Trophoblast cell (in vitro differentiated cells and primary cell): ENCODE results near the gene RELB.
A peak's percentile ranks its signal among the peaks of the same experiment; 100 is the strongest.

Experiments used
- DNase-seq, 2 donors: peaks; one replicate each; pipeline ENCODE4 v3.0.0-alpha.2; 2016
- H2AFZ ChIP-seq: 2 replicates; pipeline ENCODE4 v1.6.1; 2013; ENCODE audit warnings: low read length, moderate library complexity, mild to moderate bottlenecking; ENCODE audit not compliant: insufficient read depth, poor library complexity
- H2AK5ac ChIP-seq: 2 replicates; pipeline ENCODE4 v1.6.1; 2013; ENCODE audit warnings: mild to moderate bottlenecking, low read length
- H2BK120ac ChIP-seq: 2 replicates; pipeline ENCODE4 v1.6.1; 2013; ENCODE audit warnings: low read length, mild to moderate bottlenecking, moderate library complexity; ENCODE audit not compliant: insufficient read depth, poor library complexity
- H2BK12ac ChIP-seq: 2 replicates; pipeline ENCODE4 v1.6.1; 2013; ENCODE audit warnings: mild to moderate bottlenecking, low read length, moderate library complexity
- H2BK5ac ChIP-seq: 2 replicates; pipeline ENCODE4 v1.6.1; 2013; ENCODE audit warnings: low read length, low read depth, moderate library complexity, mild to moderate bottlenecking; ENCODE audit not compliant: poor library complexity
- H3K14ac ChIP-seq: 2 replicates; pipeline ENCODE4 v1.6.1; 2013; ENCODE audit warnings: mild to moderate bottlenecking, low read length
- H3K18ac ChIP-seq: 2 replicates; pipeline ENCODE4 v1.6.1; 2013; ENCODE audit warnings: mild to moderate bottlenecking, low read length
- H3K23ac ChIP-seq: 2 replicates; pipeline ENCODE4 v1.6.1; 2013; ENCODE audit warnings: low read length
- H3K27ac ChIP-seq: 2 replicates; pipeline ENCODE4 v1.5.1; 2013; ENCODE audit warnings: low read depth, mild to moderate bottlenecking, inconsistent platforms, low read length, moderate library complexity
- H3K27me3 ChIP-seq: 2 replicates; pipeline ENCODE4 v1.6.1; 2013; ENCODE audit warnings: inconsistent platforms, mild to moderate bottlenecking, low read length, moderate library complexity; ENCODE audit not compliant: insufficient read depth
- H3K36me3 ChIP-seq, 2 experiments: 1 replicate in 1 of 2; 2 replicates in 1 of 2; pipeline ENCODE4 v1.6.1; 2013; ENCODE audit warnings: low read length in 2 of 2, mild to moderate bottlenecking in 2 of 2, moderate library complexity in 1 of 2; ENCODE audit not compliant: insufficient read depth in 2 of 2, control insufficient read depth in 1 of 2
- H3K4ac ChIP-seq: 2 replicates; pipeline ENCODE4 v1.6.1; 2013; ENCODE audit warnings: low read depth, mild to moderate bottlenecking, low read length, moderate library complexity
- H3K4me1 ChIP-seq, 2 experiments: 1 replicate in 1 of 2; 2 replicates in 1 of 2; pipeline ENCODE4 v1.6.1; 2013; ENCODE audit warnings: low read length in 2 of 2, mild to moderate bottlenecking in 2 of 2, moderate library complexity in 1 of 2; ENCODE audit not compliant: insufficient read depth in 2 of 2, control insufficient read depth in 1 of 2
- H3K4me2 ChIP-seq: 2 replicates; pipeline ENCODE4 v1.6.1; 2013; ENCODE audit warnings: inconsistent platforms, mild to moderate bottlenecking, low read length, moderate library complexity
- H3K4me3 ChIP-seq: 2 replicates; pipeline ENCODE4 v1.5.1; 2013; ENCODE audit warnings: mild to moderate bottlenecking, low read depth, low read length, inconsistent platforms
- H3K79me1 ChIP-seq: one replicate; pipeline ENCODE4 v1.6.1; 2013; ENCODE audit warnings: low read length
- H3K79me2 ChIP-seq: 2 replicates; pipeline ENCODE4 v1.6.1; 2013; ENCODE audit warnings: low read length, mild to moderate bottlenecking; ENCODE audit not compliant: control insufficient read depth, insufficient read depth, poor library complexity
- H3K9ac ChIP-seq: 2 replicates; pipeline ENCODE4 v1.6.1; 2013; ENCODE audit warnings: mild to moderate bottlenecking, low read length
- H3K9me3 ChIP-seq: 2 replicates; pipeline ENCODE4 v1.6.1; 2013; ENCODE audit warnings: low read depth, mild to moderate bottlenecking, control low read depth, inconsistent platforms, low read length; ENCODE audit not compliant: insufficient read depth
- H4K12ac ChIP-seq: 2 replicates; pipeline ENCODE4 v1.6.1; 2013; ENCODE audit warnings: low read depth, mild to moderate bottlenecking, low read length, moderate library complexity
- H4K8ac ChIP-seq: 2 replicates; pipeline ENCODE4 v1.6.1; 2013; ENCODE audit warnings: low read depth, mild to moderate bottlenecking, low read length, moderate library complexity
- H4K91ac ChIP-seq: one replicate; pipeline ENCODE4 v1.6.1; 2013; ENCODE audit warnings: low read depth, mild to moderate bottlenecking, low read length, moderate library complexity
- WGBS: extraction: QIAGEN DNeasy Blood & Tissue Kit; methylation state at CpG from one replicate; pipeline ENCODE4 v1.1.7; 2013; ENCODE audit warnings: missing lambda C conversion rate; ENCODE audit not compliant: insufficient read length, insufficient coverage; ENCODE audit errors: extremely low coverage; 5-methylcytosine and 5-hydroxymethylcytosine counted together

Gene RELB

GRCh38 chr19:44955505-44956439 lies 45.5 kb upstream of the RELB start:
- Histone ChIP-seq H2BK12ac (peak overlapping the region; percentile 34), H4K91ac (peak overlapping the region; percentile 53), H3K9me3 (no peaks in the 10 kb centered on the region), H3K4ac (peak overlapping the region; percentile 98), H3K27ac (no peak overlapping the region), H3K4me3 (peak overlapping the region; percentile 99), H3K4me1 (peaks cover 8 to 14% of the 10 kb centered on the region in 2 experiments), H3K79me2 (peaks cover 16% of the 10 kb centered on the region), H2AK5ac (peak overlapping the region; percentile 92), H3K4me2 (peak overlapping the region; percentile 91), H2BK5ac (peak overlapping the region; percentile 22), H4K12ac (peak overlapping the region; percentile 71), H3K23ac (no peak overlapping the region), H2BK120ac (peak overlapping the region; percentile 89), H4K8ac (peak overlapping the region; percentile 70), H3K27me3 (no peaks in the 10 kb centered on the region), H3K36me3 (peaks cover 0 to 13% of the 10 kb centered on the region in 2 experiments), H3K9ac (peak overlapping the region; percentile 99), H3K18ac (peak overlapping the region; percentile 87), H3K14ac (peak overlapping the region; percentile 78), H3K79me1 (peaks cover 11% of the 10 kb centered on the region), H2AFZ (peak overlapping the region; percentile 78)
- peak in 1 of 2 donors; percentile 19 for DNase-seq
- no CpG with 5 or more reads among the region's 40 CpGs for WGBS

GRCh38 chr19:44957526-44957925 lies 43.7 kb upstream of the RELB start:
- H3K4me3 ChIP-seq, result no peak overlapping the region
- WGBS, result no CpG with 5 or more reads among the region's 7 CpGs
- no peak overlapping the region for H3K14ac ChIP-seq
- H4K91ac ChIP-seq, result no peak overlapping the region
- H3K27me3 ChIP-seq, result no peaks in the 10 kb centered on the region
- H3K4me2 ChIP-seq, result no peak overlapping the region
- no peak overlapping the region for H3K18ac ChIP-seq
- peaks cover 11% of the 10 kb centered on the region for H3K79me1 ChIP-seq
- no peak for DNase-seq
- H3K27ac ChIP-seq, result no peak overlapping the region
- peaks cover 6 to 11% of the 10 kb centered on the region in 2 experiments for H3K4me1 ChIP-seq
- no peak overlapping the region for H3K23ac ChIP-seq
- no peak overlapping the region for H2AFZ ChIP-seq
- H4K12ac ChIP-seq, result no peak overlapping the region
- H3K9me3 ChIP-seq, result no peaks in the 10 kb centered on the region
- H3K4ac ChIP-seq, result peak overlapping the region; percentile 67
- H3K79me2 ChIP-seq, result peaks cover 16% of the 10 kb centered on the region
- peaks cover 8 to 19% of the 10 kb centered on the region in 2 experiments for H3K36me3 ChIP-seq
- H2BK5ac ChIP-seq, result no peak overlapping the region
- no peak overlapping the region for H2BK120ac ChIP-seq
- H2BK12ac ChIP-seq, result no peak overlapping the region
- no peak overlapping the region for H2AK5ac ChIP-seq
- H3K9ac ChIP-seq, result no peak overlapping the region
- no peak overlapping the region for H4K8ac ChIP-seq

GRCh38 chr19:44958090-44958489 lies 43.2 kb upstream of the RELB start:
- peaks cover 6 to 11% of the 10 kb centered on the region in 2 experiments for H3K4me1 ChIP-seq
- H3K23ac ChIP-seq, result no peak overlapping the region
- H3K4me2 ChIP-seq, result no peak overlapping the region
- no peak overlapping the region for H2BK120ac ChIP-seq
- H3K9me3 ChIP-seq, result no peaks in the 10 kb centered on the region
- H3K4ac ChIP-seq, result peak overlapping the region; percentile 50
- no peak overlapping the region for H3K9ac ChIP-seq
- peaks cover 16% of the 10 kb centered on the region for H3K79me2 ChIP-seq
- no peak overlapping the region for H2AK5ac ChIP-seq
- H3K79me1 ChIP-seq, result peaks cover 11% of the 10 kb centered on the region
- H3K4me3 ChIP-seq, result no peak overlapping the region
- H3K36me3 ChIP-seq, result peaks cover 11 to 19% of the 10 kb centered on the region in 2 experiments
- DNase-seq, result no peak
- no peaks in the 10 kb centered on the region for H3K27me3 ChIP-seq
- H4K8ac ChIP-seq, result no peak overlapping the region
- WGBS, result no CpG with 5 or more reads among the region's 9 CpGs
- no peak overlapping the region for H3K18ac ChIP-seq
- H2BK12ac ChIP-seq, result no peak overlapping the region
- H4K91ac ChIP-seq, result no peak overlapping the region
- H3K27ac ChIP-seq, result no peak overlapping the region
- H2BK5ac ChIP-seq, result no peak overlapping the region
- H4K12ac ChIP-seq, result no peak overlapping the region
- H3K14ac ChIP-seq, result no peak overlapping the region
- H2AFZ ChIP-seq, result no peak overlapping the region

GRCh38 chr19:44959691-44960090 lies 41.6 kb upstream of the RELB start:
- H2BK12ac ChIP-seq, result no peak overlapping the region
- H3K27ac ChIP-seq, result no peak overlapping the region
- H3K18ac ChIP-seq, result no peak overlapping the region
- no peak overlapping the region for H3K23ac ChIP-seq
- H3K9me3 ChIP-seq, result no peaks in the 10 kb centered on the region
- no peak for DNase-seq
- H3K9ac ChIP-seq, result no peak overlapping the region
- H3K36me3 ChIP-seq, result peaks cover 11 to 25% of the 10 kb centered on the region in 2 experiments
- no peak overlapping the region for H2BK120ac ChIP-seq
- peaks cover 13% of the 10 kb centered on the region for H3K79me2 ChIP-seq
- H3K4ac ChIP-seq, result no peak overlapping the region
- no peaks in the 10 kb centered on the region for H3K27me3 ChIP-seq
- no peak overlapping the region for H4K12ac ChIP-seq
- no peak overlapping the region for H2AFZ ChIP-seq
- no peak overlapping the region for H3K4me2 ChIP-seq
- no peak overlapping the region for H2AK5ac ChIP-seq
- H3K14ac ChIP-seq, result no peak overlapping the region
- H4K91ac ChIP-seq, result no peak overlapping the region
- WGBS, result no CpG with 5 or more reads among the region's 5 CpGs
- no peak overlapping the region for H4K8ac ChIP-seq
- no peak overlapping the region for H2BK5ac ChIP-seq
- peaks cover 8% of the 10 kb centered on the region for H3K79me1 ChIP-seq
- no peak overlapping the region for H3K4me3 ChIP-seq
- peaks cover 6 to 8% of the 10 kb centered on the region in 2 experiments for H3K4me1 ChIP-seq
